GM21737 (cell line): ENCODE measurements around the gene TAS2R1.

Experiments used
- ATAC-seq: cut with Tn5 transposase; IDR thresholded peaks from one replicate; pipeline ENCODE4 v1.9.1; 2021; ENCODE audit warnings: mild to moderate bottlenecking, moderate library complexity; ENCODE audit not compliant: unreplicated experiment

Gene TAS2R1, protein sequence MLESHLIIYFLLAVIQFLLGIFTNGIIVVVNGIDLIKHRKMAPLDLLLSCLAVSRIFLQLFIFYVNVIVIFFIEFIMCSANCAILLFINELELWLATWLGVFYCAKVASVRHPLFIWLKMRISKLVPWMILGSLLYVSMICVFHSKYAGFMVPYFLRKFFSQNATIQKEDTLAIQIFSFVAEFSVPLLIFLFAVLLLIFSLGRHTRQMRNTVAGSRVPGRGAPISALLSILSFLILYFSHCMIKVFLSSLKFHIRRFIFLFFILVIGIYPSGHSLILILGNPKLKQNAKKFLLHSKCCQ

DNA sequence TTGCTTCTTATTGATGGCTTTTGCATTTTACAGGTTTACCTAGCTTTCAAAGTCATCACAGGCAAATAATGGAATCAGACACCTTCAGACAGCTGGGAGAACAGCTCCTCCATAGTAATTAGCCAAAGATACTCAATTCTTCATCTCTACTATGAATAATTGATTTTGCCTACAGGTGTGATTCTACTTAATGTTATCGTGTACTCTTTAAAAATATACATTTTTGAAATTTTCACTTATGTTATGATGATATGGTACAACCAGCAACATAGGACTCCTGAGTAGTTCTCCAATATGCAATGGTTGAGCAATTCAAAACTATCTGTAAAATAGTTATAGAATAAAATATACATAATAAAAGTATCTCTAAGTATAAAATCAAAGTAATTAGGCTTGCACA, at the start of gene TAS2R1:
Gene TAS2R1, minus strand, starts transcription at position 101 of the 400 bp plus-strand sequence. CDS start 319 bp downstream, outside the sequence.
- ATAC-seq: no peak

DNA sequence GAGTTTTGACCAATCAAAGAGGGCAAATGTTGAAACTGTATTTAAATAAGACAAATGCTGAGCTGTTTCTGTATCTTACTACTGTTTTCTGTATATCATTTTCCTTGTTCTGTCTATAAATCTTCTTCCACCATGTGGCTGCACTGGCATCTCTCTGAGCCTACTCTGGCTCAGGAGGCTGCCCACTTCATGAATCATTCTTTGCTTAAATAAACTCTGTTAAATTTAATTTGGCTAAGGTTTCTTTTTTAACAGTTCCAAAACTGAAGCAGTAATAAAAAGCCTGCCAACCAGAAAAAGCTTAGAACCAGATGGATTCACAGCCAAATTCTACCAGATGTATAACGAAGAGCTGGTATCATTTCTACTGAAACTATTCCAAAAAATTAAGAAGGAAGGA, 40.2 kb upstream of the TAS2R1 start:
- ATAC-seq: no peak

- ATAC-seq: no peak
Measured at GRCh38 chr5:9667906-9668305, 37.8 kb upstream of the TAS2R1 start.

- ATAC-seq: no peak
Measured at GRCh38 chr5:9663891-9664290, 33.7 kb upstream of the TAS2R1 start.

DNA sequence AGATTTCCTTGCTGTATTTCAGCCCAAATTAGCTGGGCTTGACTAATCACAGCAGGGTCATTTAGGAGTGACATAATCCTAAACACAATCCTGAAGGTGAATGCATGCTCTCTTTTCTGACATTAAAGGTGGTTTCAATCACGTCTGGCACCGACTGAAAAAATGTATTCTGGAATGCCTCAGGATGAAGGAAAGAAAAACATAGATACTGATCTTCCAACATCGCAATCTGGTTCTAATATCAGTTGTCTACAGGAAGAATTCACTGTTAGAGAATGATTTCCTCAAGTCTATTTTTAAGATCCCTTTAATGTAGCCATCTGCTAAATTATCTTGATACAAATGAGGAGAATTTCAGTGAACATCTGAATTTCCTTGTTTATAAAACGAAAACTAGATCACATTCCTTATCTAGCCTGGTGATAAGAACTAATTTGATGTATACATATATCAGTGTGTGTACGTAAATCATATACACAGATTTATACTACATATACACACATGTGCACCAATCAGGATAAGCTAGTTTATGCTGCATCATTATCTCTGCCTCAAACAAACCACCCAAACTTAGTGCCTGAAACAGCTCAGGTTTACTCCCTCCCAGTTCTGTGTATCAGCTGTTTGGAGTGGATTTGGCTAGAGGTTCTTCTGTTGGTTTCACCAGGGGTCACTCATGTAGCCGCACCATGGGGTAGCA, 31.3 kb upstream of the TAS2R1 start:
- no peak for ATAC-seq

DNA sequence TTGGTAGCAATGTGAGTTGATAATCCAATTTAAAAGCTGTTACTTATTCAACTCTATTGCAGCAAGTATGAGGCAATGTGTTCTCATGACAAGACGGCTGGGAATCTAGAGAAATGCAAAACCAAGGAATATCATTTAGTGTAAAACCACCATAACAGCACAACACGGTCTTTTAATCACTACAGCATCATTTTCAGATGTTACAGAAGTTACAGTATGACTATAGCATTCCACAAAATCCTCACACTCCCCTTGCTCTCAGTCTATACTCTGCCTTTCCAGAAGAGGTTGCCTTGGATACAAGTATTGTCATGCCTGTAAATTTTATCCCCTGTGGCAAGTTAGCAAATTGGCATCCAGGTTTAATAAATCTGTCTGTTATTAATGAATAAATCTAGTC, 28.6 kb upstream of the TAS2R1 start:
- ATAC-seq: no peak

- no peak for ATAC-seq
Measured at GRCh38 chr5:9657819-9658218, 27.7 kb upstream of the TAS2R1 start.

GRCh38 chr5:9655641-9656040, 25.5 kb upstream of the TAS2R1 start:
- no peak for ATAC-seq

DNA sequence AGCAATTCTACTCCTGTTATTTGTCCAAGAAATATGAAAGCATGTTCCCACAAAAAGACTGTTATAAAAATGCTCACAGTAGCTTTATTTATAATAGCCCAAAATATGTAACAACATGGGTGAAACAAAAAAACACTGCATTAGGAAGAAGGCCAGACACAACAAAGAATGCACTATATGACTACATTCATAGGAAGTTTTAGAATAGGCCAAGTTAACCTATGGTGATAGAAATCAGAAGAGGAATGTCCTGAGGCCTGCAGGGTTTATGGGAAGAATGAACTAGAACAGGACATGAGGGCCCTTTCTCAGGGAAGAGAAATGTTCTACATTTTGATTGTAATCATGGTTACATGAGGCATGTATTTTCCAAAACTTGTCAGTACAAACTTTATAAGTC, 24.7 kb upstream of the TAS2R1 start:
- ATAC-seq: no peak

DNA sequence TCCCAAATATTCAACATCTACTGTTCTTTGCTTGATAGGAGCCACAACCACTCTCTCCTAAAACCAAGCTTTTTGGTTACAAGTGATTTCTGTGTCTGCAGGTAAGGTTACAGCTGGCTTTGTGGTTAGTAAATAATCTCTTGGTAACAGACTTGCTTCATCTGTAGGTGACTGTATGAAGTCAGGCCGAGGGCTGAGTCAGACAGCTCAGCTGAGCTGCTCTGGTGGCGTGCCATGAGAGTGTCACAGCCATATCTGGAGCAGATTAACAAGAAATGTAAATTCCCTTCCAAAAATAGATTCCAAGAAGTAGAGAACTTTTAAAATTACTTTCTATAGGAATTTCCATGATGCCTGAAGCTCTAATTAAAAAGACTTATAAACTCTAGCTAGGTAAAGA, 23.7 kb upstream of the TAS2R1 start:
- ATAC-seq: peak; percentile 73

GRCh38 chr5:9653061-9653460, 22.9 kb upstream of the TAS2R1 start:
- no peak for ATAC-seq

DNA sequence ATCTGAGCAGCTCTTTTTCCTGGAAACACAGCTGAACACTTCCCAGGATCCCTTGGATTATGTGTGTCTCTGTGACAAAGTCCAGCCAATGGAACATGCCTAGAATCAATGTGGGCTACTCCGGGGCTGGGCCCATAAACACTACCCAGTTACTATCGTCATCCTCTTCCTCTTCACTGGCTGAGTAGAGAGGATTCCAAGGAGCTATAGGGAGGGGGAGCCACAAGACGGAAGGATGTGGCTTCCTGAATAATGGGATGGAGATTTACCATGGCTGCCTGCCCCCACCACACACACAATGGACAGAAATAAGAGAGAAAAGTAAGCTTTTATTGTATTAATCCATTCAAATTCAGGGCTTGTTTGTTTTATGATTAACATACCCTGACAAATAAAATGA, 22.1 kb upstream of the TAS2R1 start:
- no peak for ATAC-seq

- no peak for ATAC-seq
Measured at GRCh38 chr5:9646843-9647242, 16.7 kb upstream of the TAS2R1 start.

DNA sequence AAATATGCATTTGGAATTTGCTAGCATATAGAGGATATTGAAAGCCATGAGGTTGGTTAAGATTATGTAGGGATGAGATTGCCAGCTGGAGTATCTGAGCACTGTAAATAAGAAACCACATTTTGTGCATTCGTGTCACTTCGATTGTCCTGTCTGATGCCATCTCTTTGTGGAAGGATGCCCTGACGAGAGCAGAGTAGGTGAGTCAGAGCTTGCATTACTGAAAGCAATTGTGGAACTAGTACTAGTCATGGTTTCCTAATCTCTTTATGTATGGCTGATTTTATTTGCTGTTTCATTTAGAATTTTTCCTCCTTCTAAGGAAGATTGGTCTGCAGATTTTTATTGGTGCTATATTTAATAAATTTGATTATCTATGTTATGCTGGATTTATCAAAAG, 14.5 kb upstream of the TAS2R1 start:
- ATAC-seq: no peak

GRCh38 chr5:9642621-9643020, 12.5 kb upstream of the TAS2R1 start:
- ATAC-seq: no peak

DNA sequence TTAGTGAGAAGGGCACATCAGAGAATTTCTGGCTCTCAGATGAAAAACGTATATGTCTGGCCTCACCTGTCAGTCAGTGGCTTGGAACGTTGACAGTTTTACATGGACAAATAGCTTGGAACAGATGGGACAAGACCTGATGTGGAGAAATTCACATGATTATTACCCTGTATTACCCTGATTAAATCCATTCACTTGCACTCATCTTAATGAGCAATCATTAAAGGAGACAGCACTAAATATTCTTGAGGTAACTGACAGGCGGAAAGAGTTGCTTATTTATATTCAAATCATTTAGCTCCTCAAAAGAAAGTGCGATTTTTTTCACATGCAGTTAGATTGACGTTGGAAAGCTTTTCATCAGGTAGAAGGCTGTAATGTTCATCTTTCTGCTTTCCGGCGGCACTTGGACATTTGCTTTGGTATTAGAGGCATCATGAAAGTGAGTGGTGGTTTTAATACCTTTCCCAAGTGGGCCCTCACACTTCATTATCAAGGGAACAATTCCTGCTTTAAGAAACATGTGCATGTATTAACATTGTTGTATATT, 11.7 kb upstream of the TAS2R1 start:
- no peak for ATAC-seq

- ATAC-seq: no peak
Measured at GRCh38 chr5:9632495-9632894, 2.3 kb upstream of the TAS2R1 start.

DNA sequence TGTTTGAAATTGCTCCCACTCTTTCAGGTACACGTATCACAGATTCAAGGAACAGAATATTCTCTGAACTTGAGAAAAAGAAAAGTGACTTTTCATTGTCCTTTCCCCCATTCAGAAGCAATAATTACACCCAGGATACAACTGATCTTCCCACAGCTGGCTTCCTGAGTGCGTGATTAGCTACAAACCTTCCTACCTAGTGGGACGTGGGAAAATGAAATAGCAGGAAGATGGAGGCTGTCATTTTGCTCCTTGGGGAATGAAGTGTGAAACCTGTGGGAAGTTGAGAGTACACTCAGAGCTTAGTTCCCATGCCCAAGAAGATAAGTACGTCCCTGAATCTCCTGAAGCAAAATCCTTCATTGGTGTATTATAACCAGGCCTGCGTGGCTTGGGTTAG, 2.6 kb downstream of the TAS2R1 start:
- no peak for ATAC-seq

DNA sequence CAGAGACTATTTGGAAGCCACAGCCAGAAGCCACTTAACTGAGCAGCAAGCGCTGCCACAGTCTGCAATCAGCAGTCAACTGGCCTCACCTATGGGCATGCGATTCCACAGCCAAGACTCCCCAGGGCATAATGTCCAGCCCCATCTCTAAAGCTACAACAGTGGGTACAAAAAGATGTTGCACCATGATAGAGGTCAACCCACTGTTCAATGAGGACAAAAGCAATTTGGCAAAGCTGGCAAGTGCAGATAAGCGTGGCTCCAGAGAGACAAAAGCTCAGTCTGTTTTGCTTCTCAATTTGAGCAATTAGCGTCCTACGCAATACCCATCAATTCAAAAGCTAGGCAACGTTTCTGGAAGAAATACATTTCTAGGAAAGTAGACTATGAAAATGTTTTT, 3.2 kb downstream of the TAS2R1 start:
- no peak for ATAC-seq

GRCh38 chr5:9625731-9626130, 4.4 kb downstream of the TAS2R1 start:
- no peak for ATAC-seq

DNA sequence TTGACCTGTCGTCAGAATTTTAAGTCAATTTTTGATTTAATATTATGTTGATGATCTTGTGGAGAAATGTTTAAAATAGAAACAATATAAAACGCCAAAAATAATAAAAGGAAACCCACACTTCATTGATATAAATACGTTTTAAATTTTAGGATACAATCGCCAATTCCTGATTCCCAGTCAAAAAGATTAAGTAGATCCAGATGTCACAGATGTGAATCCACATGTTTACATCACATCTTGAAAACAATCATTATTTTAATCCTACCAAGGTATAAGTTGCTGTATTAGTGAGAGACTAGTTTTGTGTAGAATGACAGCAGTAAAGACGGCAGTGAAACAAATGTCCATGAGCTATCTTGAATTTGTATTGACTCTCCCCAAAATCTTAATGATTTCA, 4.9 kb downstream of the TAS2R1 start:
- ATAC-seq: no peak

DNA sequence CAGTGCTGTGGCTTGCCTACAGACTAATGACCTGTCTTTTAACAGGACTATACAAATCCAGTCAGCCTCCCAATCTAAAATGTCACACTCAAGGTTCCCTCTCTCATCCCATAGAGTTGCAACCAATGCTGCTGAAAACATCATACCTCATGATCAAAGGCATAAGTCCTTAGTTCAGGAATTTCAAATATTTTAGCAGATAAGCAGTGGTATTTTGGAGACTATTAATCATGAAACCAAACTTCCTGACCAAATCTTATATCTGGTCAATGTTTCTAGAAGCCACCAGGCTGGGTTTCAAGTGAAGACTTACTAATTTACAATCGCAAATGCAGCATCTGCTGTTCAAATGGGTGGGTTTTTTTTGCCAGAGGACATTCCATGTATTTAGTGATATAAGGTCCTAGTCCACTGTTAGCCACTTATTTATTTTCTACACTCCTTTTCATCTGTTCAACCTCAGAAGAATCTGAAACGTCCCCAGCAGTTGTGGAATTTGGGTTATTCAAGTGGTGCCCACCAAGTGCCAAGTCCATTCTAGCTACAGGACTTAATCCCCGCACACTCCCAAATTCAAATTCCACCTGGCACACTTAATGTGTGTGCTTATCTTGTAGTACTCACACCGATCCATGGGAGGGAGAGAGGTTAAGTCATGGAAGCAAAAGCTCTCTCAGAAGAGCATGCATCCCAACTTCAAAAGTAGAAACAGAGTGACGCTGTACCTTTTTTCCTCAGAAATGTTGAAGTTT, 5.8 kb downstream of the TAS2R1 start:
- no peak for ATAC-seq
